ENCODE measurements around the gene AEBP2.

DNA sequence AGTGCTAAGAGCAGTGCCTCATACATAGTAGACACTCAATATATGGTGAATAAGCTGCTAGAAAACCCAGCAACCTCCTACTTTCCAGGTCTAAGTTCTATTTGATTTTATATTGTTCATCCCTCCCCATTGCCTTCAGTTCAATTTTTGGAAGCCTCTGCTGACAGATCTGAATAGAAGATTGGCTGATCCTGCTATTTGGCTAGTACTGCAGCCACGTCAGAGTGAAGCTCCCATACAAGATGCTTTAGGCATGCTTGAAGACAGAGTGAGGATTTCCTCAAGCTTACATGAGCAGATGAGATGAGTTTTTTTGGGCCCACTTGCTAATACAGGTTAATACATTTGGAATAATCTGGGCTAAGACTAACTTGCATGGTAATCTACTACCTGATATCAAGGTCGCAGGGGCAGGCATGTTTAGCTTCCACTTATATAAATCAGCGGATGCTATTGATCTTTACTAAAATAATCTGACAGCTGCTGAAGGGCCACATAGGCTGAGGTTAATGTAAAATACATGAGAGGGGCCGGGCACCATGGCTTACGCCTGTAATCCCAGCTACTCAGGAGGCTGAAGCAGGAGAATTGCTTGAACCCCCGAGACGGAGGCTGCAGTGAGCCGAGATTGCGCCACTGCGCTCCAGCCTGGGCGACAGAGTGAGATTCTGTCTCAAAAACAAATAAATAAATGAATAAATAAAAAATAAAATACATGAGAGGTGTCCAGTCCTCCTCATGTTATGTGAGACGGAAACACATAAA lies 15.9 kb upstream of the AEBP2 start:
- TF ChIP-seq FOXP2 (optimal IDR thresholded peaks at IDR 0.05; ENCODE audit: borderline replicate concordance, extremely low read depth, extremely low read length, insufficient read depth) (no peak), SIN3A (IDR thresholded peaks at IDR 0.05; ENCODE audit: borderline replicate concordance, insufficient read depth, low read length) (no peak), REST (IDR thresholded peaks at IDR 0.05; ENCODE audit: insufficient read depth in 1 of 2, low read depth in 2 of 2, low read length in 2 of 2) (no peak), POLR2AphosphoS5 (IDR thresholded peaks at IDR 0.05; ENCODE audit: low read depth, low read length) (no peak)
